HG03280 (cell line): ENCODE data around the gene MICAL3.

Experiments
- ATAC-seq: cut with Tn5 transposase; IDR thresholded peaks from one replicate; pipeline ENCODE4 v1.9.1; 2021; ENCODE audit warnings: mild to moderate bottlenecking, moderate library complexity; ENCODE audit not compliant: unreplicated experiment

The MICAL3 gene

GRCh38 chr22:17853073-17853472, 171.3 kb downstream of the MICAL3 start:
- ATAC-seq: no peak

- ATAC-seq: no peak
Measured at GRCh38 chr22:17851759-17852158, 172.6 kb downstream of the MICAL3 start.

GRCh38 chr22:17847360-17848078, 176.8 kb downstream of the MICAL3 start:
- no peak for ATAC-seq

GRCh38 chr22:17846326-17846992, 177.9 kb downstream of the MICAL3 start:
- no peak for ATAC-seq

GRCh38 chr22:17845790-17846189, 178.6 kb downstream of the MICAL3 start:
- no peak for ATAC-seq

GRCh38 chr22:17845327-17845726, 179.0 kb downstream of the MICAL3 start:
- ATAC-seq: no peak

- ATAC-seq: no peak
Measured at GRCh38 chr22:17844150-17844549, 180.2 kb downstream of the MICAL3 start.

- no peak for ATAC-seq
Measured at GRCh38 chr22:17842386-17842785, 182.0 kb downstream of the MICAL3 start.

- ATAC-seq: no peak
Measured at GRCh38 chr22:17841836-17842235, 182.5 kb downstream of the MICAL3 start.

GRCh38 chr22:17838180-17838865, 186.0 kb downstream of the MICAL3 start:
- no peak for ATAC-seq

- ATAC-seq: no peak
Measured at GRCh38 chr22:17836992-17837742, 187.2 kb downstream of the MICAL3 start.

GRCh38 chr22:17835256-17835655, 189.1 kb downstream of the MICAL3 start:
- no peak for ATAC-seq

GRCh38 chr22:17833489-17833888, 190.9 kb downstream of the MICAL3 start:
- no peak for ATAC-seq

GRCh38 chr22:17832665-17833064, 191.7 kb downstream of the MICAL3 start:
- no peak for ATAC-seq

GRCh38 chr22:17831501-17832251, 192.7 kb downstream of the MICAL3 start:
- ATAC-seq: no peak

GRCh38 chr22:17830043-17830961, 194.1 kb downstream of the MICAL3 start:
- peak; percentile 47 for ATAC-seq

GRCh38 chr22:17829695-17830042, 194.7 kb downstream of the MICAL3 start:
- ATAC-seq: no peak

- ATAC-seq: no peak
Measured at GRCh38 chr22:17828502-17829080, 195.8 kb downstream of the MICAL3 start.

GRCh38 chr22:17827466-17827865, 196.9 kb downstream of the MICAL3 start:
- no peak for ATAC-seq
